H9 (cell line): ENCODE data around the gene ALPI. TPM values are rescaled to one million over a fixed set of nuclear protein-coding genes. Genes with fewer than 3 reads are reported as not detected.

Experiments
- DNase-seq: peaks from one replicate; pipeline ENCODE4 v3.0.0-alpha.2; 2017
- H2AFZ ChIP-seq: one replicate; pipeline ENCODE4 v1.6.1; 2013; ENCODE audit warnings: mild to moderate bottlenecking, low read length, control low read depth, moderate library complexity
- H2AK5ac ChIP-seq: 2 replicates; pipeline ENCODE4 v1.6.1; 2013; ENCODE audit warnings: low read length, control low read depth, mixed read lengths; ENCODE audit not compliant: insufficient read length
- H2BK120ac ChIP-seq: one replicate; pipeline ENCODE4 v1.6.1; 2013; ENCODE audit warnings: low read depth, mild to moderate bottlenecking, low read length, control low read depth, inconsistent platforms; ENCODE audit not compliant: poor library complexity, severe bottlenecking
- H2BK12ac ChIP-seq: 2 replicates; pipeline ENCODE4 v1.6.1; 2013; ENCODE audit warnings: low read length, control low read depth, mixed read lengths, low read depth; ENCODE audit not compliant: insufficient read length
- H2BK15ac ChIP-seq: 2 replicates; pipeline ENCODE4 v1.6.1; 2013; ENCODE audit warnings: low read depth, low read length, control low read depth
- H2BK20ac ChIP-seq: one replicate; pipeline ENCODE4 v1.6.1; 2013; ENCODE audit warnings: low read depth, mild to moderate bottlenecking, low read length, control low read depth, inconsistent platforms; ENCODE audit not compliant: poor library complexity, severe bottlenecking
- H2BK5ac ChIP-seq: 2 replicates; pipeline ENCODE4 v1.6.1; 2013; ENCODE audit warnings: low read length, control low read depth, mixed read lengths; ENCODE audit not compliant: insufficient read length
- H3K14ac ChIP-seq: 2 replicates; pipeline ENCODE4 v1.6.1; 2013; ENCODE audit warnings: low read length, control low read depth; ENCODE audit not compliant: insufficient read depth
- H3K18ac ChIP-seq: 2 replicates; pipeline ENCODE4 v1.6.1; 2013; ENCODE audit warnings: low read depth, mild to moderate bottlenecking, mixed read lengths, low read length, control low read depth; ENCODE audit not compliant: insufficient read length
- H3K23ac ChIP-seq: 2 replicates; pipeline ENCODE4 v1.6.1; 2013; ENCODE audit warnings: low read length, control low read depth, mixed read lengths, low read depth; ENCODE audit not compliant: insufficient read length
- H3K23me2 ChIP-seq: 2 replicates; pipeline ENCODE4 v1.6.1; 2013; ENCODE audit warnings: low read depth, mild to moderate bottlenecking, mixed read lengths, low read length, control low read depth; ENCODE audit not compliant: insufficient read length, poor library complexity, severe bottlenecking
- H3K27ac ChIP-seq: 2 replicates; pipeline ENCODE4 v1.5.1; 2013; ENCODE audit warnings: low read length, control low read depth, mixed read lengths, low read depth; ENCODE audit not compliant: insufficient read length
- H3K27me3 ChIP-seq: 2 replicates; pipeline ENCODE4 v1.6.1; 2013; ENCODE audit warnings: low read length, control low read depth, inconsistent platforms; ENCODE audit not compliant: insufficient read depth
- H3K4ac ChIP-seq: 2 replicates; pipeline ENCODE4 v1.6.1; 2013; ENCODE audit warnings: low read depth, mild to moderate bottlenecking, control low read depth, inconsistent platforms, low read length, moderate library complexity
- H3K4me1 ChIP-seq: 2 replicates; pipeline ENCODE4 v1.6.1; 2013; ENCODE audit warnings: low read length, control low read depth, inconsistent platforms; ENCODE audit not compliant: insufficient read depth
- H3K4me2 ChIP-seq: 2 replicates; pipeline ENCODE4 v1.6.1; 2013; ENCODE audit warnings: low read length, control low read depth, mixed read lengths; ENCODE audit not compliant: insufficient read length, insufficient read depth
- H3K56ac ChIP-seq: 2 replicates; pipeline ENCODE4 v1.6.1; 2013; ENCODE audit warnings: low read depth, mild to moderate bottlenecking, mixed read lengths, low read length, control low read depth; ENCODE audit not compliant: insufficient read length
- H3K79me1 ChIP-seq: 2 replicates; pipeline ENCODE4 v1.6.1; 2013; ENCODE audit warnings: low read depth, mild to moderate bottlenecking, moderate library complexity, low read length, control low read depth, inconsistent platforms; ENCODE audit not compliant: insufficient read depth, poor library complexity, severe bottlenecking
- H3K79me2 ChIP-seq: 2 replicates; pipeline ENCODE4 v1.6.1; 2013; ENCODE audit warnings: low read length, control low read depth, inconsistent platforms; ENCODE audit not compliant: insufficient read depth
- H3K9ac ChIP-seq: 2 replicates; pipeline ENCODE4 v1.6.1; 2013; ENCODE audit warnings: low read length, control low read depth, mixed read lengths; ENCODE audit not compliant: insufficient read length; ENCODE audit errors: extremely low read depth
- H3K9me3 ChIP-seq: one replicate; pipeline ENCODE4 v1.6.1; 2013; ENCODE audit warnings: low read depth, low read length, inconsistent platforms; ENCODE audit not compliant: control insufficient read depth
- H3T11ph ChIP-seq: one replicate; pipeline ENCODE4 v1.6.1; 2013; ENCODE audit warnings: mild to moderate bottlenecking, low read length, control low read depth, inconsistent platforms
- H4K20me1 ChIP-seq: one replicate; pipeline ENCODE4 v1.6.1; 2013; ENCODE audit not compliant: control insufficient read depth, insufficient read length, insufficient read depth
- H4K5ac ChIP-seq: 2 replicates; pipeline ENCODE4 v1.6.1; 2013; ENCODE audit warnings: low read depth, mild to moderate bottlenecking, mixed read lengths, low read length, control low read depth; ENCODE audit not compliant: insufficient read length
- H4K8ac ChIP-seq: replicated peaks from 2 replicates; pipeline ENCODE4 v1.6.1; 2013; ENCODE audit warnings: low read length, control low read depth, mixed read lengths, low read depth; ENCODE audit not compliant: insufficient read length
- H4K91ac ChIP-seq: 2 replicates; pipeline ENCODE4 v1.6.1; 2013; ENCODE audit warnings: low read depth, mild to moderate bottlenecking, moderate library complexity, mixed read lengths, low read length, control low read depth; ENCODE audit not compliant: insufficient read length
- H3K27ac Mint-ChIP-seq, 3 experiments: 2 replicates in 2 of 3; 3 replicates in 1 of 3; pipeline ENCODE4 v1.8.0; 2020 to 2021; ENCODE audit warnings: mixed read lengths in 3 of 3, mild to moderate bottlenecking in 1 of 3, moderate library complexity in 1 of 3
- H3K27me3 Mint-ChIP-seq: 2 replicates; pipeline ENCODE4 v1.8.0; 2021; ENCODE audit warnings: low read depth, mild to moderate bottlenecking, moderate library complexity, mixed read lengths
- H3K36me3 Mint-ChIP-seq, 3 experiments: 2 replicates in 2 of 3; 3 replicates in 1 of 3; pipeline ENCODE4 v1.8.0; 2020 to 2021; ENCODE audit warnings: low read depth in 3 of 3, mixed read lengths in 3 of 3; ENCODE audit not compliant: insufficient read depth in 1 of 3
- H3K4me1 Mint-ChIP-seq, 2 experiments: 2 replicates each; pipeline ENCODE4 v1.8.0; 2020; ENCODE audit warnings: mixed read lengths in 2 of 2
- H3K4me3 Mint-ChIP-seq, 2 experiments: 2 replicates in 1 of 2; 3 replicates in 1 of 2; pipeline ENCODE4 v1.8.0; 2020 to 2021; ENCODE audit warnings: mild to moderate bottlenecking in 2 of 2, mixed read lengths in 2 of 2, moderate library complexity in 1 of 2
- H3K9me3 Mint-ChIP-seq, 2 experiments: 2 replicates in 1 of 2; 3 replicates in 1 of 2; pipeline ENCODE4 v1.8.0; 2020; ENCODE audit warnings: mild to moderate bottlenecking in 2 of 2, mixed read lengths in 2 of 2, moderate library complexity in 1 of 2
- CTCF ChIP-seq: fragments of 200-600 bp; sonication (generic); conservative IDR thresholded peaks from 3 replicates; pipeline ENCODE4 v1.8.0; 2021; ENCODE audit warnings: antibody characterized with exemption, mild to moderate bottlenecking
- WGBS: extraction: QIAGEN DNeasy Blood & Tissue Kit; methylation state at CpG from one replicate; pipeline ENCODE4 v1.1.7; 2013; ENCODE audit warnings: missing lambda C conversion rate, low lambda C conversion rate, mixed read lengths; ENCODE audit not compliant: insufficient read length; ENCODE audit errors: extremely low coverage; 5-methylcytosine and 5-hydroxymethylcytosine counted together
- total RNA-seq: library from RNA; stranded (reverse); gene quantifications from 2 replicates; pipeline ENCODE4 v1.2.1, GENCODE V29; 2021

ALPI gene
- total RNA-seq, 1 experiment from 2014 or later = not detected

DNA sequence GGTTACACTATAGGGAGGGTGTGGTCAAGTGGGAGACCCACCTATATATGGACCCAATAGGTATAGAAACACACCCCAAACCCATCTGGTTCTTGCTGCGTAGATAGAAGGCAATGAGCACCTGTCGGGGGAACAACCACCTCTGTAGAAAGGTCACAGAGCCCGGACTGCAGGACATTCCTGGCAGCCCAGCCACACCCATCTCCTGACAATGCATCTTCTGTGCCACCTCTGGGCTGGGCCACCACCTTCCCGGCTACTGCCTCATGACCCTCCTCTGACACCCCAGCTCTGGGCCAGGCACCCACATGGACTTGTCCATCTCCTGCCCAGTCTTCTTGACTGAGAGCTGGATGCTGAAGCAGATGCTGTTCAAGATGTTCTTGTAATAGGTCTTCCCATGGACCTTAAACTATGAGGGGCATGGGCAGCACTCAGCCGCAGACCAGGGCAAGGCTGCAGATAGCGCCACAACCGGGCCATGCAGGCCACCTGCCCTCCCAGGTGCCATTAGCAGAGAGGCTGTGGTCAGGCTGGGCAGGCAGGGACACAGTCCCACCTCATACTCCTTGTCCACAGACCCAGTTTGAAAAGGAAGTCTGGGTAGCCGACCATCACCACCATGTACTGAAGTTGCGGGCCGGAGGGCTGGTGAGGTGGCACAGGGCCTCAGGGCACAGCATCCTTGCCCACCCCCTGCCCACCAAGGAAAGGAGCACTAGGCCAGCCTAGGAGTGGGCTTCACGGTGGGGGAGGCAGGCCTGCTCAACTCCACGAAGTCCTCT lies 40.0 kb upstream of the ALPI start:
- no peak overlapping the region for H3K14ac ChIP-seq
- peaks cover 25% of the 10 kb centered on the region; the same call in 1 of the 2 replicates for H3K27me3 ChIP-seq
- no peak overlapping the region for H3K27ac ChIP-seq
- no peak overlapping the region for H3K56ac ChIP-seq
- H3K79me1 ChIP-seq = no peaks in the 10 kb centered on the region
- no CpG with 5 or more reads among the region's 12 CpGs for WGBS
- peaks cover 7% of the 10 kb centered on the region for H4K20me1 ChIP-seq
- no peak for DNase-seq
- H2BK20ac ChIP-seq = no peak overlapping the region
- no peak overlapping the region for H2BK5ac ChIP-seq
- H3K4me2 ChIP-seq = no peak overlapping the region
- H3K23ac ChIP-seq = no peak overlapping the region
- no peak for TF ChIP-seq CTCF
- no peak overlapping the region for H4K91ac ChIP-seq
- no peak overlapping the region for H3K18ac ChIP-seq
- no peaks in the 10 kb centered on the region for H3K9me3 Mint-ChIP-seq
- H3K79me2 ChIP-seq = no peaks in the 10 kb centered on the region
- H4K5ac ChIP-seq = no peak overlapping the region
- H3K36me3 Mint-ChIP-seq = peaks cover 0 to 90% (median 40%) of the 10 kb centered on the region in 3 experiments; a peak in 5 of 7 replicates
- no peaks in the 10 kb centered on the region for H3K9me3 ChIP-seq
- H3K4me1 Mint-ChIP-seq = peaks cover 13 to 18% of the 10 kb centered on the region in 2 experiments; a peak in 3 of 4 replicates
- no peak overlapping the region for H4K8ac ChIP-seq
- no peak overlapping the region for H2BK15ac ChIP-seq
- H3K27me3 Mint-ChIP-seq = peaks cover 47% of the 10 kb centered on the region
- no peak overlapping the region for H2AK5ac ChIP-seq
- no peak overlapping the region for H2AFZ ChIP-seq
- H3K9ac ChIP-seq = no peak overlapping the region
- H3K4me1 ChIP-seq = no peaks in the 10 kb centered on the region
- H3K23me2 ChIP-seq = peaks cover 23% of the 10 kb centered on the region
- no peak overlapping the region for H2BK120ac ChIP-seq
- no peak overlapping the region for H3K4ac ChIP-seq
- no peak overlapping the region for H3T11ph ChIP-seq
- H3K27ac Mint-ChIP-seq = 0 out of 7 replicates have a peak overlapping the region, but pooled peaks of 1 of the 3 experiments have one; percentile 72
- no peak overlapping the region; a peak in 1 of 5 replicates for H3K4me3 Mint-ChIP-seq
- no peak overlapping the region for H2BK12ac ChIP-seq
